T-helper 1 cell treated with Interleukin-12 subunit alpha and Interleukin-12 subunit beta and Interleukin-4 antibody, amounts not matched to agents 30 ng/mL and 1 ng/mL, for 36 hours (primary cell): ENCODE results near the gene GNAL. TPM values are rescaled to one million over a fixed set of nuclear protein-coding genes. Genes with fewer than 3 reads are reported as not detected.
"Not testable (repeated sequence)": the region's sequence is repeated elsewhere in the genome, so short reads cannot be mapped to it uniquely, and the experiment has no call there.

Source experiments
- intact Hi-C: fragments of 100-400 bp; cut with micrococcal nuclease; formaldehyde crosslinking; loops from one replicate; pipeline ENCODE4 v1.15.1; 2024
- total RNA-seq: library from RNA; stranded (reverse); gene quantifications from 2 replicates; pipeline ENCODE4 v1.2.3, GENCODE V29; 2022

Gene GNAL
- total RNA-seq, 1 donor from 2014 or later, result 2.6 TPM

DNA sequence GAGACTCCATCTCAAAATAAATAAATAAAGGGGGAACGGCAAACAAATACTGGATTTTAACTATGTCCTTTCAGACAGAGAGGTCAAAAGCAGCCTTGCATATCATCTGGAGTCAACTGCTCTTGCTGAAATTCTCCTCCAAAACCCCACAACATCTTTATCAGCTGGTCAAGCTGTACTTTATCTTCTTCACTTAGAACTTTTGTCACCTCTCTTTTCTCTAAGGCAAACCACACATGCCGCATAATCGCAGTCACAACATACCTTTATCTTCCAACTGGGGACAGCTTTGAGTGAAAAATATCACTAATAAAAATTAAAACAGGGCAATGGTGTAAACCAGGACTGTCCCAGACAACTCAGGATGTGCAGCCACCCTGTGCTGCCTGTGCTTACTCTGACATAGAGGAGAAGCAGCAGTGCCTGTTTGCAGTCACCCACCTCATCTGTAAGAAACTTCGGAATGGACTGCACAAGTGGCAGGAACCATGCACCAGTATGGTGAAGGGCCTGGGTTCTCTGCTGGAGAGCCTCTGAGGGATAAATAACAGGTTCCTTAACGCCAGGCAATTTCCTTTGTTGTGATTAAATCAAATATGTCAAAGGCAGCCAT lies 212.9 kb downstream of the GNAL start:
- intact Hi-C loops, result no loop called here

DNA sequence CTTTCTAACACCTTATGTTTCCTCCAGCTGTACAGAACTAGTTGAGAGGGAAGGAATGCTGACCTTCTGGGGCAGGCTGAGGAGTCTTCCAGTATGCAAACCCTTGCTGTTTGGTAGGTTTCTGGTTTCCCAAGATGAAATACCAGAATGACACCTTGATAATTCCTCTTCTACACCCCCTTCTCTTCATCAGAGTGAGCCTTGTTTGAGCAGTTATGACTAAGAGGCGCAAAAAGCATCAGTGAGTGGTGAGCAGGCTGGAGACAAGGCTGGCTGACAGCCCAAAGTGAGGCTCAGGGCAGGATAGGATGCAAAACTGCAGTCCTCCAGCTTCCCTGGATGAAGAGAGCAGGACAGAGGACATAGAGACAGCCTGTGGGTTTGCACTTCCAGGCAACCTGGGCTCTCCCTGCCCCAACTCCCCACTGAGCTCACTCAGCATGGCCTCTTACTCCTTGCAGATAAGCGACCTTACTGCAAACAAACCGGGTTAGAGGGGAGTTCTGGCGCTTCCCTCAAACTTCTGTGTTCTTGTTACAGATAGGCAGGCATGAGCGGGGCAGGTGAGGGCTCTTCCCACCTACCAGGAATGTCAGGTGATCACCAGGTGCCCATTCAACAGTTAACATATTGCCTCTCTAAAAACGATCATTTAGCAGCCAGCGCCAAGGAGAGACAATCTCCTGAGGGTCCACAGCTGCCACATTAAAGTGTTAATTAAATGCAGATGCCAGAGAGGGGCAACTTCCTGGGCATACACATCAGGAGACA lies 213.6 kb downstream of the GNAL start:
- intact Hi-C loops, result no loop called here

DNA sequence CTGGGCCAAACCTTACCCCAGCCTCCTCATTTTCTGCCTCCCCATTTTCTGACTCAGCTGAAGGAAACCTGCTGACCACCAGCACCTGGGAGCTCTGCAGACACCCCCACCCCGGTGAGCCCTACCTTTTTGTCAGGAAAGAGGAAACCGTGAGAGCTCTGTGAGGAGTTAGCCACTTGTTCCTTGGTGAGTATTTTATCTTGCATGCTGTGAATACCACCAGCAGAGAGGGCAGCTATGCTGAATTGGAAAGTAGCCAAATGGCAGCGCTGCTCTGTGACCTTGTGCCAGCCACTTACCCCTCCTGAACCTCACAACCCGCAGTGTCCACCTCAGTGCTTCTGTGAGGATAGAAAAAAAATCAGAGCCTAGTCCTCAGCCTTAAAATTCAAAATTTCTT lies 216.5 kb downstream of the GNAL start:
- intact Hi-C loops, result loop anchor here (5.0 kb wide), 2 partner anchors 1087 to 1822 kb away; partner anchors contain the start of genes CEP192, FAM210A and RNMT

DNA sequence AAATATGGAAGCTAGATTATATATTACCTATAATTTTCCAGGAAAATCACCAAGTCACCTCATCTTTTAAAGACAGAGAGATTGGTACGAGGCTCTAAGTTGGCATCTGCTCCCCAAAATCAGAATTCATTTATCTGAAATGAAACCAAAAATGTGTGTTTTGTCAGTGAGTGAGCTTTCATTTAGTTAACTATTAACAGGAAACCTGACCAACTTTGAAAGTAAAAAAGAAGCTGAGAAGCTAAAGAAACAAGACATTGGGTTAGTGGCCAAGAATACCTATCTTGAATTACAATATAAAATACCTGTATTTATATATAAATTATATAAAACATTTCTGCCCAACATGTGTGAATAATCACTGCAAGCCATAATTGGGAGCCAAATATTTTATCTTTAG lies 217.1 kb downstream of the GNAL start:
- intact Hi-C loops, result loop anchor here (5.0 kb wide), 2 partner anchors 1086 to 1821 kb away; partner anchors contain the start of genes CEP192, FAM210A and RNMT

DNA sequence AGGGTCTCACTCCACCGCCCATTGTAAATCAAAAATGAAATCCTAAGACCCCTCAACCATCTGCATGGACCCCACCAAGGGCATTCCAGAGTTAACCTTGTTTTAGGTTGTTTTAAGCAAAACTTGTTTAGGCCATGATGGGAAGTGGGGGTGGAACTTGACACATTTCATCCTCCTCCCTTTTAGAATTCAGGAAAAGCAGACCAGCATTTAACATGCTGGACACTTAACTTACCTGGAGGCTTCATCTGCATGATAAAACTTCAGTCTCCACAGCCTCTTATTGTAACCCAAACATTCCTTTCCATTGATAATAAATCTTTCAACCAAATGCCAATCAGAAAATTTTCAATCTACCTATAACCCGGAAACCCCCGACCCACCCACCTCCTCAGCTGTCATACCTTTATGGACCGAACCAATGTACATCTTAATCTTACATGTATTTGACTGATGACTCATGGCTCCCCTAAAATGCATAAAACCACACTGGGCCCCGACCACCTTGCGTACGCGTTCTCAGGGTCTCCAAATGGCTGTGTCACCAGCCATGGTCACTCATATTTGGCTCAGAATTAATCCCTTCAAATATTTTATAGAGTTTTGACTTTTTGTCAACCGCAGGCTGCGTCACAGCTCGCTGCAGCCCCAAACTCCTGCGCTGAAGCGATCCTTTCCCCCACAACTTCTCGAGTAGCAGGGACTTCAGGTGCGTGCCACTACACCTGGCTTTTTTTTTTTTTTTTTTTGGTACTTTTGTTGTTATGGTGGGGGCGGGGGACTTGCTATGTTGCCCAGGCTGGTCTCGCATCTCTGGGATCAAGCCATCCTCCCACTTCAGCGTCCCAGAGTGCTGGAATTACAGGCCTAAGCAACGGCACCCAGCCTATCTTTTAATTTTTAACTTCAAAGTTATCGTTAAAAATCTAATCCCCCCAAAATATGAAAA lies 218.1 kb downstream of the GNAL start:
- intact Hi-C loops, result loop anchor here (5.0 kb wide), 2 partner anchors 1085 to 1820 kb away; partner anchors contain the start of genes CEP192, FAM210A and RNMT

DNA sequence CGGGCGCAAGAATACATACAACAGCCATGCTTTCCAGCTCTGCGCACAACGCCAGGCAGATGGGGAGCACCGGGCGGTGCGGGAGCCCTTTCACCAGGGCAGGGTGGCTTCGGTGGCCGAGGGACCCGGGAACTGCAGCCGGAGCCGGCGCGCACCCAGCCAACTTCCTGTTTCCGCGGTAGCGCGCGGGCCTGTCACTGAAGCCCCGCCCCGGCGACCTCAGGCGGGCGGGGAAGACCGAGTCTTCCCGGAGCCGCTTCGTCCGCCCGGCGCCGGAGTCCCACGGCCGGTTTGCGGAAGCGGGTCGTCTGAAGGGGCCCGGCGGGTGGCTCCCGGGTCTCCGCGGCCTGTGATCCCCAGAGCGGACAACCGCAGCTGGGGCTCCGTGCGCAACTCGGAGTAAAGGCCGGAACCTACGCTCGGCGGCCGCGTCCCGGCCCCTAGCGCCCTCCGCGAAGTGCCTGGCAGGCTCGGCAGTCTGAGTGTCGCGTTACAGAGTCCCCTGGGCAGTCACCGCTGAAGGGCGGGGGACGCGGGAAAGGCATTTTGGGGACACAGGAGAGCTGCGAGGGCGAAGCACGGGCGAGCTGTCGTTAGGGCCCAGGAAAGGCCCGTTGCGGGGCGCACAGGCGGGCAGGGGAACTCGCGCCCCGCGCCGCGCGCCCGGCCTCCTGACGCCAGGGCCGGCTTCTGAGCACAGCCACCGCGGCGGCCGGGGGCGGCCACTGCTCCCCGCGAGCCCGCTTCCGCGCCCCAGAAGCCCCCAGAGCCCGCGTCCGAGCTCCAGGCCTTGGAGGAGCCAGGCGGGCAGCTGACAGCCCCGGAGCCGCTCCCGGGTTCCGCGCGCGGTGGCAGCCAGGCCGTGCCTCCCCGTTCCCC lies 219.4 kb downstream of the GNAL start, which contains the start of gene MPPE1:
Gene MPPE1, minus strand, starts transcription at position 136 of the 879 bp plus-strand sequence. CDS start 11,053 bp downstream, outside the sequence.
- intact Hi-C loops, result loop anchor here (1.0 to 5.0 kb wide), 11 partner anchors 30 to 1996 kb away; partner anchors contain the start of genes AFG3L2, CEP192, CEP76 and CHMP1B

DNA sequence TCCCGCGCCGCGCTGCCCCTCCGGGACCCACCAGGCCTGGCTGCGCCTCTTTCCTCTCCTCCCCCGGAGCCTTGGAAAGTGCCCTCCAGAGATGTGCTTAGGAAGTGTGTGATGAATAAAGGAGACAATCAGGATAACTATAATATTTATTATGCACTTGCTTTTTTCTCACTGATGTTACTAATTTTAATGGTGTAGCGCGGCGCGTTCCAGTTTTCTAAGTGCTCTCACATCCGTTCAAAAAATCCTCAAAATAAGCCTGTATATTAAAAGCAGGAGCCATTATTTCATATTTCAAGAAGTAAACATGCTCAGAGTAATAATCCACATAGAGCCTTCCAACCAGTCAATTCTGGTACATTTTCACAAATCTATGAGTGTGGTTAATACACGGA lies 220.0 kb downstream of the GNAL start:
- intact Hi-C loops, result loop anchor here (2.0 to 5.0 kb wide), 3 partner anchors 1083 to 1996 kb away; partner anchors contain the start of genes CEP192, FAM210A and RNMT

DNA sequence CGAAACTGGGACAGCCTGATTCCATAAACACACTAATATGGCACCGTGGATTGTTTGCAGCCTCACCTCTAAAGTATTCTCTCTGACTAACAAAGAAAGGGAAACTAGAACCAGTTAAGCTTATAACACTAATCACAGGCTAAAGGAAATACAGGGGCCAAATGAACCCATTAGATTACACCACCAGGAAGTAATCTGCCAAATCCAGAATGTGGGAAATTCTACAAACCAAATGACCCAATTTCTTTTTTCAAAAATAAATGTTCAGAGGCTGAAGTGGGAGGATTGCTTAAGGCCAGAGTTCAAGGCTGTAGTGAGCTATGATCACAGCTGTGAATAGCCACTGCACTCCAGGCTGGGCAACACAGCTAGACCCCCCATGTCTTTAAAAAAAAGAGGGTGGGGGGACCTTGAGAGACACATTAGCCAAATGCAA lies 220.5 kb downstream of the GNAL start:
- intact Hi-C loops, result loop anchor here (2.0 to 5.0 kb wide), 3 partner anchors 1083 to 1997 kb away; partner anchors contain the start of genes CEP192, FAM210A and RNMT

DNA sequence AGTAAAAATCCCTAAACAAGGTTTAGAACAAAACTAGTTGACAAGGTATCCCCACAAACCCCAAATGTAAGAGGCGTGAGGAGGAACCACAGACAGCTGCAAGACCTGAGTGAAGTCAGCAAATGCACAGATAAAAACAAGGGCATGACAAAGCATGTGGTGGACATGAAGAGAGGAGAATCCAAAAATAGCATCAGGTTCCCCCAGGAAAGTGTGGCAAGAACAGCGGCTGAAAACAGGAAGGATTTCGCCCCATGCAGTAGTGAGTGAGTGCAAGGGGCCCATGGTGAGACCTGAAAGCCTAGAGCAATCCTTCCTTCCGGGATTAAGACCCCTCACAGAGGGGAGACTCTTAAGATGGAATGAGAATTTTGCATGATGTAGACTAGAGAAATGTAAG lies 227.8 kb downstream of the GNAL start:
- intact Hi-C loops, result not testable (repeated sequence)

DNA sequence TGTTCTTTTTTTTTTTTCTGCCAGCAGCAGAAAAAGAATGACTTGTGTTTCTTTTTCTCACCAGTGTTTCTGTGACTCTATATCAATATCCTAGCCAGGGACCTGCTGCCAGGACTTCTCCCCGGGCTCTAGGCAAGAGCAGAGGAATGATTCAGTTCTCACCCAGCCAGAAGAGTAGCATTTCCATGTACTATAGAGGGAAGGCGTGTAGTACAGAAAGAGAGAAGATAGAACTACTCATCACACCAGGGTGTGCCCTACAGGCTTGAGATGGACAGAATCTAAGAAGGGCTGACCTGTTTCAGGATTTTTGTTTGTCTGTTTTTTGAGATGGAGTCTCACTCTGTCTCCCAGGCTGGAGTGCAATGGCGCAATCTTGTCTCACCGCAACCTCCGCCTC lies 230.5 kb downstream of the GNAL start:
- intact Hi-C loops, result not testable (repeated sequence)

DNA sequence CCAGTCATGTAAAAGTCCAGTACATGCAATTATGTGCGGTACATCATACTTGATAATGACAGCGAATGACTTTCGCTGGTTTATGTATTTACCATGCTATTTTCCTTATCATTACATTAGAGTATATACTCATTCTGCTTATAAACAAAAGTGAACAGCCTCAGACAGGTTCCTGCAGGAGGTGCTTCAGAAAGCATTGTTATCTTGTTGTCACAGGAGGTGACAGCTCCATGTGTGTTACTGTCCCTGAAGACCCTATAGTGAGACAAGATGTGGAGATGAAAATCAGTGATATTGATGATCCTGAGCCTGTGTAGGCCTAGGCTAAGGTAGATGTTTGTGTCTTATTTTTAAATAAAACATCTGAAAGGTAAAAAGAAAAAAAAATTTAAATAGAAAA lies 234.4 kb downstream of the GNAL start:
- intact Hi-C loops, result no loop called here

DNA sequence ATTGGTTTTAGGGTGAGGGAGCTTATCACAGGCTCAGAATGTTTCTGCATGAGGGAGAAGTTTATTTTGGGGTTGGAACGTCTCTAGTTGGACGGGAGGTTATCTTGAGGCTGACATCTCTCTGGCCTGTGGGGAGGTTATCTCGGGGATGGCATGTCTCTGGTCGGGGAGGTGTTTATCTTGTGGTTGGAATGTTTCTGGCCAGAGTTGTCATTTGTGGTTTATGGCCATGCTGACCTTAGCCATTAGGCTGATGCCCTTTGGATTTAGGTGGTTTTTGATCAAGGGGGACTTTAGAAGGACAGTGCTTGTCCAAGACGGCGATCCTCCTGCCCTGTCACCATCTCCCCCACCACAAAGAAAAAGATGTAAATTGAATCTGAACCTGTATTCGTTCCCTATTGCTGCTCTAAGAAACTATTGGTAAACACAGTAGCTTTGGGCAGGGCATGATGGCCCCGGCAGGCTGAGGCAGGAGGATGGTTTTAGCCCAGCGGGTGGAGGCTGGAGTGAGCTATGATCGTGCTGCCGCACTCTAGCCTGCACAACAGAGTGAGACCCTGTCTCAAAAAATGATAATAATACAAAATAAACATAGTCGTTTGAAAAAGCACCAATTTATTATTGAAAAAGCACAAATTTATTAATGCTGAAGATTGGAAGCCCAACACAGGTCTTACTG lies 236.9 kb downstream of the GNAL start:
- intact Hi-C loops, result no loop called here

DNA sequence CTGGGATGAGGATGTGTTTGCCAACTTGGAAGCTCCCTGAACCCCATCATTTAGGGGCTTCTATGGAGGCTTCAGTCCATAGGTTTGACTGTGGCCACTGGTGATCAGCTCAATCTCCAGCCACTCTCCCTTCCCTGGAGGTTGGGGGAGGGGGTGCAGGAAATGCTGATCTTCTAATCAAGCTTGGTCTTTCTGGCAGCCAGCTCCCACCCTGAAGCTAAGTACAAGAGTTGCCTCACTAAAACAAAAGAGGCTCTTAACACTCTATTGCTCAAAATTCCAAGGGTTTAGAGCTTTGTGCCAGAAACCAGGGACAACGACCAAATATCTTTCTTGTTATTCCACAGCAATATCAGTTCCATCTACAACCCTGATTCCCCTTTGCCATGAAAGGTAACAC lies 238.4 kb downstream of the GNAL start:
- intact Hi-C loops, result no loop called here

DNA sequence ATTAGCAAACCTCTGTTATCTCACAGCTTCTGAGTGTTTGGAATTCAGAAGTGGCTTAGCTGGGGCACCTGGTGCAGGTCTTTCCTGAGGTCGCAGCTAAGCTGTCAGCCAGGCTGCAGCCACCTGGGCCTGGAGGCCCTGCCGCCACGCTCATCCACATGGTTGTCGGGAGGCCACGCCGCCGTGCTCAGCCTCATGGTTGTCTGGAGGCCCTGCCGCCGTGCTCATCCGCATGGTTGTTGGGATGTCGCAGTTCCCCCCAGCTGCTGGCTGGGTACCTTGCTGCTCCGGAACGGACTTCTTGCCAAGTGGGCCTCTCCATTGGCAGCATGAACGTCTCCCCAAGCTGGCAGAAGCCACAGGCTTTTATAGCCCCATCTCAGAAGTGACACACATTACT lies 243.3 kb downstream of the GNAL start:
- intact Hi-C loops, result no loop called here

Other genes with a start within 250 kb of the GNAL start
- not detected in 2 replicates for gene SLC35G4, start 79.7 kb upstream of the GNAL start, total RNA-seq
- 24.9 and 25.2 TPM in 2 replicates for gene CHMP1B, start 162.1 kb downstream of the GNAL start, total RNA-seq
- gene MPPE1, start 219.1 kb downstream of the GNAL start, total RNA-seq, result 56.6 and 57.9 TPM in 2 replicates